ENCODE measurements around the gene TPPP.

DNA sequence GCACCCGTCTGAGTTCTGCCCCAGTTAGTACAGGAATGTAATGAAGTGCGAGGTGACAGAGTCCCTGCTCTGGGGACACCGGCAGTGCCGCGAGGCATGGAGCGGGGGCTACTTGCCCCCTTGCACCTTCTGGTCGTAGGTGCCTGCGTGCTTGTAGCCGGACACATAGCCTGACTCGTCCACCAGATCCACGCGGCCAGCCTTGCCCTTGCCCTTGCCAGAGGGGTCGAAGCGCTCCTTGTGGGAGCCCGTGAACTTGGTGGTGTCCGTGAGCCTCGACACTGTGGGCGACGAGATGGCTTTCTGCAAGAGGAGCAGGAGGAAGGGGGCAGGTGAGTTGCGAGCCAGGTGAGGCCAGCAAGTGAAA, 28.2 kb downstream of the TPPP start:
- TF ChIP-seq, protein P1, sequence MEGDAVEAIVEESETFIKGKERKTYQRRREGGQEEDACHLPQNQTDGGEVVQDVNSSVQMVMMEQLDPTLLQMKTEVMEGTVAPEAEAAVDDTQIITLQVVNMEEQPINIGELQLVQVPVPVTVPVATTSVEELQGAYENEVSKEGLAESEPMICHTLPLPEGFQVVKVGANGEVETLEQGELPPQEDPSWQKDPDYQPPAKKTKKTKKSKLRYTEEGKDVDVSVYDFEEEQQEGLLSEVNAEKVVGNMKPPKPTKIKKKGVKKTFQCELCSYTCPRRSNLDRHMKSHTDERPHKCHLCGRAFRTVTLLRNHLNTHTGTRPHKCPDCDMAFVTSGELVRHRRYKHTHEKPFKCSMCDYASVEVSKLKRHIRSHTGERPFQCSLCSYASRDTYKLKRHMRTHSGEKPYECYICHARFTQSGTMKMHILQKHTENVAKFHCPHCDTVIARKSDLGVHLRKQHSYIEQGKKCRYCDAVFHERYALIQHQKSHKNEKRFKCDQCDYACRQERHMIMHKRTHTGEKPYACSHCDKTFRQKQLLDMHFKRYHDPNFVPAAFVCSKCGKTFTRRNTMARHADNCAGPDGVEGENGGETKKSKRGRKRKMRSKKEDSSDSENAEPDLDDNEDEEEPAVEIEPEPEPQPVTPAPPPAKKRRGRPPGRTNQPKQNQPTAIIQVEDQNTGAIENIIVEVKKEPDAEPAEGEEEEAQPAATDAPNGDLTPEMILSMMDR (IDR thresholded peaks at IDR 0.05) = no peak
- TF ChIP-seq ETV6 (CRISPR knock-in tag; IDR thresholded peaks at IDR 0.05) = no peak
- no peak for TF ChIP-seq ELF4 (CRISPR knock-in tag; IDR thresholded peaks at IDR 0.05; ENCODE audit: low read depth)
- TF ChIP-seq NR3C1 (CRISPR knock-in tag; conservative IDR thresholded peaks at IDR 0.05; ENCODE audit: low read depth) = no peak
